Measurements from ENCODE around the gene REX1BD. TPM values are rescaled to one million over a fixed set of nuclear protein-coding genes. Genes with fewer than 3 reads are reported as not detected.
A peak's percentile ranks its signal among the peaks of the same experiment; 100 is the strongest.

The REX1BD gene
- polyA plus RNA-seq, 1 experiment, result 17.6 TPM

DNA sequence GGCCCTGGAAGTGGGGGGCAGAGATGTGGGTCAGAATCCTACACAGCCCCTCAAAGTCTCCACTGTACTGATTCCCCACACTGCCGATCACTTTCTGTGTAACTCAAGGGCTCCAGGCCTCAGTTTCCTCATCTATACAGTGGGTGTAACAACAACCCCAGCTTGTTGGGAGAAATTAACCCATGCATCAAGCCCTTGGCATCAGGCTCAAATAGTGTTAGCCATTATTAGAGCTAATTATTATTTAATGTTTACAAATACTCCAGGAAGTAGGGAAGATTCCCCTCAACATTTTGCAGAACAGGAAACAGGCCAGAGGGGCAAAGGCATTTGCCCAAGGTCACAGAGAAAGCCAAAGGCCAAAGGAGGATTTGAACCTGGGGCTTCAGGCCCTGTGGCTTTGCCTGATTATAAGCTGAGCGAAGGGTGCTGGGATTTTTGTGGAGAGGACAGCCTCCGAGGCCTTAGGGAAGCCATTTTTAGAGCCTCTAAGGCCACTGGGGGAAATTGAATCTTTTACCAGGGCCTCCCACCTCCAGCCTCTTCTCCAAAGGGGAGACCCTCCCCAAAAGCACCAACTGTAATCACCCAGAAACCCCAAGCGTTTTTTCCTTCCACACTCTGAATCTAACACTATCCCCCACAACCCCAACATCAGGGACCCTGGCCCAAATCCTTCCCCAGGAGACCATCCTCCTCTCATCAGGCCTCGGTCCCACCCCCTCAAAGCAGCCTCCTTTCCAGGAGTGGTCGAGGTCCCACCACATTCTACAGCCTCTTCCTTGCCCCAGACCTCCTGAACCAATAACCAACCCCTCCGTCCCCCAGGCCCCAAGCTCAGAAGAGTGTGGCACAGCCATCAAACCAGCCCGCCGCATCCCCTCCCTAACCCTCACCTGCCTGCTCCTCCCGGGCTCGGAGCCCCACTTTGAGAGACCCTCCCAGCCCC, 46.3 kb upstream of the REX1BD start:
- no peak for DNase-seq (ENCODE audit: low read depth, low spot score)
- Histone ChIP-seq H3K9me3 (ENCODE audit: control insufficient read depth, insufficient read depth, low read length) (no peaks in the 10 kb centered on the region), H3K27me3 (ENCODE audit: control insufficient read depth, insufficient read depth, low read length) (no peaks in the 10 kb centered on the region), H3K27ac (ENCODE audit: low read depth, low read length) (peak overlapping the region; percentile 11), H3K4me3 (ENCODE audit: low read depth, low read length) (peak overlapping the region; percentile 74)
- ChIA-PET CTCF (no interaction called here), POLR2A (interaction anchor here (0.6 to 1.0 kb wide), 3 partner anchors 9 to 20 kb away, joined by 3 to 4 read pairs (median 3); partner anchors contain the start of genes ELL and KXD1)
- TF ChIP-seq, protein P1, sequence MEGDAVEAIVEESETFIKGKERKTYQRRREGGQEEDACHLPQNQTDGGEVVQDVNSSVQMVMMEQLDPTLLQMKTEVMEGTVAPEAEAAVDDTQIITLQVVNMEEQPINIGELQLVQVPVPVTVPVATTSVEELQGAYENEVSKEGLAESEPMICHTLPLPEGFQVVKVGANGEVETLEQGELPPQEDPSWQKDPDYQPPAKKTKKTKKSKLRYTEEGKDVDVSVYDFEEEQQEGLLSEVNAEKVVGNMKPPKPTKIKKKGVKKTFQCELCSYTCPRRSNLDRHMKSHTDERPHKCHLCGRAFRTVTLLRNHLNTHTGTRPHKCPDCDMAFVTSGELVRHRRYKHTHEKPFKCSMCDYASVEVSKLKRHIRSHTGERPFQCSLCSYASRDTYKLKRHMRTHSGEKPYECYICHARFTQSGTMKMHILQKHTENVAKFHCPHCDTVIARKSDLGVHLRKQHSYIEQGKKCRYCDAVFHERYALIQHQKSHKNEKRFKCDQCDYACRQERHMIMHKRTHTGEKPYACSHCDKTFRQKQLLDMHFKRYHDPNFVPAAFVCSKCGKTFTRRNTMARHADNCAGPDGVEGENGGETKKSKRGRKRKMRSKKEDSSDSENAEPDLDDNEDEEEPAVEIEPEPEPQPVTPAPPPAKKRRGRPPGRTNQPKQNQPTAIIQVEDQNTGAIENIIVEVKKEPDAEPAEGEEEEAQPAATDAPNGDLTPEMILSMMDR (IDR thresholded peaks at IDR 0.05; ENCODE audit: low read depth, low read length), result no peak

DNA sequence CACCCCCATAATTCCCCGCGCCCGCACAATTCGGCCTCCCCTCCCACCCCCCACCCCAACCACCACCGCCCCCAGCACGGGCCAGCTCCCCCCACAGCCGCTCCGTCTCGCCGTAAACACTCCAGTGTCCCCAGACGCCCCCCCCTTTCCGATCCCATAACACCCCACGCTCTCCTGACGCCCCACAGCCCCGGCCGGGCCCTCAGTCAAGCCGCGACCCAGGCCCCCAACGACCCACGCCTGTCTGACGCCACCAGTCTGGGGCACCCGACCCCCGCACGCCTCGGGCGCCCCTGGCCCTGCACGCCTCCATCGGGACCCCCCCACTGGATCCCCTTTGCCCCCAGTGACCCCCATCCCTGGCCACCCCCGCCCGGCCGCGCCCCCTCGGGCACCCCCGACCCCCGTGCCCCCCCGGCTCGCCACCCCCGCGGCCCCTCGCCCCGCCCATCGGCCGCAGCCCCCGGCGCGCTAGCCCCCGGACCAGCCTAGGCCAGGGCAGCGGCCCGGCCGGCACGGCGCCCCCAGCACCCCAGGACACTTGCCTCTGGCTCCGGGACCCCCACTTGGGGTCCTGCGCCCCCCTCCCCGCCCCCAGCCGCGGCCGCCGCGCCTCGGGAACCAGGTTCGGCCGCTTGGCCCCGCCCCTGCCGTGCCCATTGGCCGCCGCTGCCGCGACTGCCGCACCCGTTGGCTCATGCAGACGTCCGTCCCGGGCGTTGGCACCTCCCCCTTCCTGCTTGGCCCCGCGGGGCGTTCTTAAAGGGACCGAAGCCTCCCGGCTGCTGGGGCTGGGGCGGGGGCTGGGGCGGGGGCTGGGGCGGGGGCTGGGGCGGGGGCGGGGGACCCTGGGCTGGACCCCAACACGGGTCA, 45.4 kb upstream of the REX1BD start, which contains the start of gene FKBP8:
FKBP8 (minus strand) TSS at position 633 of the 873 bp plus-strand sequence. CDS start 1,603 bp downstream, outside the sequence.
- CTCF ChIA-PET, result interaction anchor here (1.0 kb wide), 1 partner anchor 92 kb away, joined by 6 read pairs; no protein-coding TSS in a partner anchor
- Histone ChIP-seq H3K9me3 (ENCODE audit: control insufficient read depth, insufficient read depth, low read length) (no peaks in the 10 kb centered on the region), H3K27ac (ENCODE audit: low read depth, low read length) (peak within 1 kb of the TSS; percentile 11), H3K4me3 (ENCODE audit: low read depth, low read length) (peak within 1 kb of the TSS; percentile 74), H3K27me3 (ENCODE audit: control insufficient read depth, insufficient read depth, low read length) (no peaks in the 10 kb centered on the region)
- POLR2A ChIA-PET, result interaction anchor here (0.6 to 1.1 kb wide), 3 partner anchors 14 to 47 kb away, joined by 3 to 4 read pairs (median 4); partner anchors contain the start of genes ELL and KXD1
- DNase-seq (ENCODE audit: low read depth, low spot score), result peak; percentile 57
- TF ChIP-seq, protein P1 (IDR thresholded peaks at IDR 0.05; ENCODE audit: low read depth, low read length), result no peak

DNA sequence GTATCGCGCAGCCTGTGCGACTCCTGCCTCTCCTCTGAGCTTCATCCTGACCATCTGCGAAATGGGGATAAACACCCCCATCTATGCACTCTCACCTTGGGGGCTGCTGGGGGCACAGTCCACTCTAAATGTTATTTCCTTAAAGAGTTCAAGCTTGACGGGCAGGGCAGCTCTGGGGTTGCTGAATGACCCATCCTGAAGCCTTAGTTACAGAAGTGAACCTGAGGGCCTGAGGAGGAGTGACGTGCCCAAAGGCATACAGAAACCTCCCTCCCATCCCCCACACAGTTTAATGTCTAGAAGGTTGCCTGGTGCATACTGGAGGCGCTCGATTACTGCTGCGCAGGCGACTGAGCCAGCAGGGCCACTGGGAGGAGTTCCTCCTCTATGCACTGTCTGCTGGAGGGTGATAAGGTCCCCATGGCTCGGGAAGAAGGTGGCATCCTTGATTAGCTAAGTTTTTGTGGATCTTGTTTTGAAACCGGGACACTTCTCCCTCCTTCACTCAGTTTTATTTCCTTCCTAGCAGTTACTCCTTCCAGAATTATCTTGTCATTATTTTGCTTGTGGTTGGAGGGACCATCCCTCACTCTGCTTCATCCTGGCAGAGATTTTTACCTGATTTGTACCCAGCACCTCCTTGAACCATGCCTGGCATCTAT, 44.7 kb upstream of the REX1BD start:
- TF ChIP-seq, protein P1 (IDR thresholded peaks at IDR 0.05; ENCODE audit: low read depth, low read length), result no peak
- ChIA-PET CTCF (interaction anchor here (1.0 kb wide), 1 partner anchor 93 kb away, joined by 6 read pairs; no protein-coding TSS in a partner anchor), POLR2A (interaction anchor here (1.1 kb wide), 1 partner anchor 47 kb away, joined by 4 read pairs; no protein-coding TSS in a partner anchor)
- Histone ChIP-seq H3K4me3 (ENCODE audit: low read depth, low read length) (peak overlapping the region; percentile 52), H3K27me3 (ENCODE audit: control insufficient read depth, insufficient read depth, low read length) (no peaks in the 10 kb centered on the region), H3K9me3 (ENCODE audit: control insufficient read depth, insufficient read depth, low read length) (no peaks in the 10 kb centered on the region), H3K27ac (ENCODE audit: low read depth, low read length) (peak overlapping the region; percentile 11)
- DNase-seq (ENCODE audit: low read depth, low spot score), result no peak

DNA sequence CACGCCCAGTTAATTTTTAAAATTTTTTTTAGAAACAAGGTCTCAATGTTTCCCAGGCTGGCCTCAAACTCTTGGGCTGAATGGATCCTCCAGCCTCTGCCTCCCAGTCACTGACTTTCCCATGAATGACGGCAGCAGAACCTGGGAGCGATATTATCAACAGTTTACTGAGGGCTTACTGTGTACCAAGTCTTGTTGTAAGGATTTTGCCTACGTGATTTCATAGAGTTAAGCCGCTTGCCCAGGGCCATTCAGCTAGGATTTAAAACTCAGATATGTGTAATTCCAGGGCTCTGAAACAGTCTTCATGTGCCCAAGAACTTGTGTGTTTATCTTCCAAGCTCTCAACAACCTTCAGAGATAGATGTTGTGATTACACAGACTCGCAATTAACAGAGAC, 37.0 kb upstream of the REX1BD start:
- ChIA-PET POLR2A (interaction anchor here (1.0 kb wide), 1 partner anchor 10 kb away, joined by 3 read pairs; no protein-coding TSS in a partner anchor), CTCF (interaction anchor here (0.6 to 1.0 kb wide), 3 partner anchors 82 to 769 kb away, joined by 3 read pairs; no protein-coding TSS in a partner anchor)
- Histone ChIP-seq H3K9me3 (ENCODE audit: control insufficient read depth, insufficient read depth, low read length) (no peaks in the 10 kb centered on the region), H3K27me3 (ENCODE audit: control insufficient read depth, insufficient read depth, low read length) (no peaks in the 10 kb centered on the region), H3K4me3 (ENCODE audit: low read depth, low read length) (no peak overlapping the region), H3K27ac (ENCODE audit: low read depth, low read length) (no peak overlapping the region)
- DNase-seq (ENCODE audit: low read depth, low spot score), result no peak
- TF ChIP-seq, protein P1 (IDR thresholded peaks at IDR 0.05; ENCODE audit: low read depth, low read length), result no peak

Measured in AG04450 (cell line).